K562 (cell line): ENCODE data around the gene PRND.

ENCODE experiments used
- CTBP1 ChIP-seq: fragments of 450-650 bp; IDR thresholded peaks from 2 replicates; pipeline ENCODE4 v1.6.1; 2016; ENCODE audit warnings: borderline replicate concordance
- CTCF ChIP-seq, 3 experiments: IDR thresholded peaks in 2 of 3; conservative IDR thresholded peaks in 1 of 3; 2 replicates each; pipeline ENCODE4 v1.5.1; 2011 to 2012; ENCODE audit warnings: low read length in 3 of 3, mild to moderate bottlenecking in 3 of 3, control low read depth in 2 of 3, improper control_type of control experiment in 1 of 3, inconsistent platforms in 1 of 3, low read depth in 1 of 3, mixed read lengths in 1 of 3, moderate library complexity in 1 of 3; ENCODE audit not compliant: insufficient read depth in 2 of 3
- GATA2 ChIP-seq: sonication (generic); formaldehyde crosslinking; IDR thresholded peaks from 2 replicates; pipeline ENCODE4 v1.4.0; 2020; ENCODE audit warnings: mild to moderate bottlenecking, missing genetic modification reagents
- HNRNPH1 ChIP-seq: fragments of 200-400 bp; formaldehyde crosslinking; optimal IDR thresholded peaks from 2 replicates; pipeline ENCODE3; 2017; ENCODE audit warnings: low read depth, mild to moderate bottlenecking, low read length, moderate library complexity
- NCOA2 ChIP-seq, 2 experiments: fragments of 450-650 bp; IDR thresholded peaks; 2 replicates each; pipeline ENCODE4 v1.6.1; 2018; ENCODE audit warnings: mild to moderate bottlenecking in 2 of 2, moderate library complexity in 1 of 2; ENCODE audit not compliant: partially characterized antibody in 2 of 2
- NFIC ChIP-seq: fragments of 450-650 bp; IDR thresholded peaks from 2 replicates; pipeline ENCODE4 v1.6.1; 2017; ENCODE audit warnings: mild to moderate bottlenecking, inconsistent platforms
- PHF21A ChIP-seq: fragments of 450-650 bp; IDR thresholded peaks from 2 replicates; pipeline ENCODE4 v1.6.1; 2017; ENCODE audit warnings: low read depth, borderline replicate concordance
- POLR2AphosphoS5 ChIP-seq: IDR thresholded peaks from 2 replicates; pipeline ENCODE4 v1.6.1; 2011; ENCODE audit warnings: mild to moderate bottlenecking, low read depth, low read length, moderate library complexity; ENCODE audit not compliant: control insufficient read depth, insufficient read depth
- RAD21 ChIP-seq, 2 experiments: fragments of 250-450 bp in 1 of 2; fragments of 450-650 bp in 1 of 2; sonication (Bioruptor Pico) in 1 of 2; formaldehyde crosslinking in 1 of 2; IDR thresholded peaks in 1 of 2; conservative IDR thresholded peaks in 1 of 2; 2 replicates each; pipeline versions ENCODE4 v1.4.0 to v1.8.0; 2020 to 2022; ENCODE audit warnings: mild to moderate bottlenecking in 2 of 2, moderate library complexity in 1 of 2
- ZNF318 ChIP-seq, 2 experiments: fragments of 450-650 bp; IDR thresholded peaks; 2 replicates each; pipeline ENCODE4 v1.6.1; 2016; ENCODE audit warnings: mild to moderate bottlenecking in 2 of 2, borderline replicate concordance in 1 of 2, low read depth in 1 of 2, moderate library complexity in 1 of 2

- TF ChIP-seq CTCF (IDR thresholded peaks at IDR 0.05 in 2 of 3, conservative IDR thresholded peaks at IDR 0.05 in 1 of 3; ENCODE audit: insufficient read depth in 2 of 3, low read depth in 1 of 3, low read length in 3 of 3) (no peak), RAD21 (CRISPR knock-in tag; conservative IDR thresholded peaks at IDR 0.05 in 1 of 2, IDR thresholded peaks at IDR 0.05 in 1 of 2) (no peak), NFIC (no peak), GATA2 (CRISPR knock-in tag) (no peak), POLR2AphosphoS5 (no peak), ZNF318 (IDR thresholded peaks at IDR 0.05; ENCODE audit: borderline replicate concordance in 1 of 2, low read depth in 1 of 2) (no peak), HNRNPH1 (no peak), PHF21A (no peak), CTBP1 (no peak), NCOA2 (IDR thresholded peaks at IDR 0.05; ENCODE audit: partially characterized antibody in 2 of 2) (no peak)
These were observed 52.5 kb downstream of the PRND start for GRCh38 chr20:4774207-4774606.
